ENCODE measurements around the gene SPNS2. TPM values are rescaled to one million over a fixed set of nuclear protein-coding genes. Genes with fewer than 3 reads are reported as not detected.
A peak's percentile ranks its signal among the peaks of the same experiment; 100 is the strongest.

Gene SPNS2
- total RNA-seq, 1 experiment from 2014 or later: 1.6 TPM

DNA sequence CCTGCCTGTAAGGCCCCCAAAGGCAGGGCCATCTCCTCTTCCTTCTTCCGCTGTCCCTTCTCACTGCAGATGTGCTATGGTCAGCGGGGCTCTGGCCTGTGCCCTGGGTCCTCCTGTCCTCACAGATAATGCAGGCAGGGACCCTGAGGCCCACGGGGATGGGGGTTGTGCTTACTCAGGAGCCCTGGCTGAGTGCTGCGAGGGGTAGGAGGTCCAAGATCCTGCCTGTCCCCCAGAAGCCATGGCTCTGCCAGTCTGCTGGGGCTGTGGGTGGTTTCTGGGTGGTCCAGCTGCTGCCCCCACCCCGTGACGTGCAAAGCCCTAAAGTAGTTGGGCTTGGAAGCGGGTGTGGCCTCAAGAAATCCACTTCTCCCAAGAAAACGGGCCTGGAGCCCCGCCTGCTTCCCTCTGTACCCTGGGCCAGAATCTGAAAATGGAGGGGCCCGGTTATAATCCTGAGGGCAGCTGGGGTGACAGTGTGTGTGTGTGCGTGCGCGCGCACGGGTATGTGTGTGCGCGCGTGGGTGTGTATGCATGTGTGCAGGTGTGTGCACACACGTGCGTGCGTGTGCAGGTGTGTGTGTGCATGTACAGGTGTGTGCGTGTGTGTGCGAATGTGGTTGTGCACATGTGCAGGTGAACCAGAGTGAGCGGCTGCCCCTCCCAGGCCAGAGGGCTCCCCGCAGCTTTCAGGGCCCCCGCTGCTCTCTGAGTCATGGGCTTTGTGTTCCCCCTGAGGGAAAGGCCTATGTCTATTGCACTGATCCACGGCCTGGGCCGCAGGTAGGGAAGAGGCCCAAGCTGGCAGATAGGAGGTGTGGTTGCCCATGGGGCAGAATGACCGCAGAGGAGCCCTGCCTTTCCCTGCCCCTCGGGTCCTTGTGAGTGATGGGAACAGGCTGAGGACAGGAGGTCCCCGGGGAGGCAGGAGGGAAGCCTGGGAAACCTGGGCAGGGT lies 13.8 kb downstream of the SPNS2 start (continued):
- TF ChIP-seq, protein P1, sequence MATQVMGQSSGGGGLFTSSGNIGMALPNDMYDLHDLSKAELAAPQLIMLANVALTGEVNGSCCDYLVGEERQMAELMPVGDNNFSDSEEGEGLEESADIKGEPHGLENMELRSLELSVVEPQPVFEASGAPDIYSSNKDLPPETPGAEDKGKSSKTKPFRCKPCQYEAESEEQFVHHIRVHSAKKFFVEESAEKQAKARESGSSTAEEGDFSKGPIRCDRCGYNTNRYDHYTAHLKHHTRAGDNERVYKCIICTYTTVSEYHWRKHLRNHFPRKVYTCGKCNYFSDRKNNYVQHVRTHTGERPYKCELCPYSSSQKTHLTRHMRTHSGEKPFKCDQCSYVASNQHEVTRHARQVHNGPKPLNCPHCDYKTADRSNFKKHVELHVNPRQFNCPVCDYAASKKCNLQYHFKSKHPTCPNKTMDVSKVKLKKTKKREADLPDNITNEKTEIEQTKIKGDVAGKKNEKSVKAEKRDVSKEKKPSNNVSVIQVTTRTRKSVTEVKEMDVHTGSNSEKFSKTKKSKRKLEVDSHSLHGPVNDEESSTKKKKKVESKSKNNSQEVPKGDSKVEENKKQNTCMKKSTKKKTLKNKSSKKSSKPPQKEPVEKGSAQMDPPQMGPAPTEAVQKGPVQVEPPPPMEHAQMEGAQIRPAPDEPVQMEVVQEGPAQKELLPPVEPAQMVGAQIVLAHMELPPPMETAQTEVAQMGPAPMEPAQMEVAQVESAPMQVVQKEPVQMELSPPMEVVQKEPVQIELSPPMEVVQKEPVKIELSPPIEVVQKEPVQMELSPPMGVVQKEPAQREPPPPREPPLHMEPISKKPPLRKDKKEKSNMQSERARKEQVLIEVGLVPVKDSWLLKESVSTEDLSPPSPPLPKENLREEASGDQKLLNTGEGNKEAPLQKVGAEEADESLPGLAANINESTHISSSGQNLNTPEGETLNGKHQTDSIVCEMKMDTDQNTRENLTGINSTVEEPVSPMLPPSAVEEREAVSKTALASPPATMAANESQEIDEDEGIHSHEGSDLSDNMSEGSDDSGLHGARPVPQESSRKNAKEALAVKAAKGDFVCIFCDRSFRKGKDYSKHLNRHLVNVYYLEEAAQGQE (IDR thresholded peaks at IDR 0.05; ENCODE audit: low read depth): no peak
- TF ChIP-seq EZH2 (IDR thresholded peaks at IDR 0.05): no peak
- TF ChIP-seq CBX3 (IDR thresholded peaks at IDR 0.05; ENCODE audit: low read depth): no peak

- no TSS peak for BruUV-seq (replicated peaks)
- 0 out of 2 replicates have a peak overlapping the region, but pooled peaks have one; percentile 30 for H3K9ac ChIP-seq (ENCODE audit: low read length)
- TF ChIP-seq ZNF274 (IDR thresholded peaks at IDR 0.05; ENCODE audit: low read depth, low read length) (no peak), POLR2A (IDR thresholded peaks at IDR 0.05; ENCODE audit: borderline replicate concordance, extremely low read depth, insufficient read depth, insufficient read length) (no peak), ELF1 (IDR thresholded peaks at IDR 0.05; ENCODE audit: borderline replicate concordance, low read depth) (no peak), POLR2AphosphoS5 (IDR thresholded peaks at IDR 0.05; ENCODE audit: low read depth, low read length) (no peak), RAD21 (IDR thresholded peaks at IDR 0.05; ENCODE audit: low read depth) (no peak), CEBPB (IDR thresholded peaks at IDR 0.05; ENCODE audit: low read depth) (no peak), SRF (IDR thresholded peaks at IDR 0.05; ENCODE audit: low read depth) (no peak), TCF7L2 (IDR thresholded peaks at IDR 0.05; ENCODE audit: borderline replicate concordance, extremely low read depth, insufficient read depth, insufficient read length) (no peak), CBX3 (IDR thresholded peaks at IDR 0.05; ENCODE audit: low read depth) (no peak), FOSL1 (IDR thresholded peaks at IDR 0.05; ENCODE audit: low read depth) (no peak), ZFX (IDR thresholded peaks at IDR 0.05) (no peak)
- TF ChIP-seq, protein P2, sequence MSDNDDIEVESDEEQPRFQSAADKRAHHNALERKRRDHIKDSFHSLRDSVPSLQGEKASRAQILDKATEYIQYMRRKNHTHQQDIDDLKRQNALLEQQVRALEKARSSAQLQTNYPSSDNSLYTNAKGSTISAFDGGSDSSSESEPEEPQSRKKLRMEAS (IDR thresholded peaks at IDR 0.05): no peak
- TF ChIP-seq, protein P3, sequence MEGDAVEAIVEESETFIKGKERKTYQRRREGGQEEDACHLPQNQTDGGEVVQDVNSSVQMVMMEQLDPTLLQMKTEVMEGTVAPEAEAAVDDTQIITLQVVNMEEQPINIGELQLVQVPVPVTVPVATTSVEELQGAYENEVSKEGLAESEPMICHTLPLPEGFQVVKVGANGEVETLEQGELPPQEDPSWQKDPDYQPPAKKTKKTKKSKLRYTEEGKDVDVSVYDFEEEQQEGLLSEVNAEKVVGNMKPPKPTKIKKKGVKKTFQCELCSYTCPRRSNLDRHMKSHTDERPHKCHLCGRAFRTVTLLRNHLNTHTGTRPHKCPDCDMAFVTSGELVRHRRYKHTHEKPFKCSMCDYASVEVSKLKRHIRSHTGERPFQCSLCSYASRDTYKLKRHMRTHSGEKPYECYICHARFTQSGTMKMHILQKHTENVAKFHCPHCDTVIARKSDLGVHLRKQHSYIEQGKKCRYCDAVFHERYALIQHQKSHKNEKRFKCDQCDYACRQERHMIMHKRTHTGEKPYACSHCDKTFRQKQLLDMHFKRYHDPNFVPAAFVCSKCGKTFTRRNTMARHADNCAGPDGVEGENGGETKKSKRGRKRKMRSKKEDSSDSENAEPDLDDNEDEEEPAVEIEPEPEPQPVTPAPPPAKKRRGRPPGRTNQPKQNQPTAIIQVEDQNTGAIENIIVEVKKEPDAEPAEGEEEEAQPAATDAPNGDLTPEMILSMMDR (IDR thresholded peaks at IDR 0.05 in 2 of 3, conservative IDR thresholded peaks at IDR 0.05 in 1 of 3; ENCODE audit: borderline replicate concordance in 1 of 3, insufficient read depth in 1 of 3, low read depth in 2 of 3, low read length in 2 of 3): no peak
These were observed 14.7 kb downstream of the SPNS2 start for GRCh38 chr17:4513113-4514032.

More at GRCh38 chr17:4513113-4514032, 14.7 kb downstream of the SPNS2 start:
- Histone ChIP-seq H3K4me2 (ENCODE audit: low read length) (peak overlapping the region; percentile 31), H3K36me3 (ENCODE audit: control insufficient read depth in 1 of 2, insufficient read depth in 2 of 2, low read length in 2 of 2) (no peaks in the 10 kb centered on the region), H3K4me1 (ENCODE audit: control insufficient read depth in 1 of 2, insufficient read depth in 2 of 2, low read length in 2 of 2) (peaks cover 21 to 31% of the 10 kb centered on the region in 2 experiments), H3K79me2 (ENCODE audit: insufficient read depth, low read length) (no peaks in the 10 kb centered on the region), H2AFZ (ENCODE audit: low read depth, low read length, poor library complexity, severe bottlenecking) (no peak overlapping the region), H3K9me3 (ENCODE audit: control insufficient read depth in 1 of 2, insufficient read depth in 1 of 2, low read depth in 1 of 2, low read length in 2 of 2) (no peaks in the 10 kb centered on the region), H3K27me3 (ENCODE audit: insufficient read depth, low read length) (no peaks in the 10 kb centered on the region), H4K20me1 (ENCODE audit: insufficient read depth) (no peaks in the 10 kb centered on the region), H3K27ac (ENCODE audit: low read depth, low read length) (no peak overlapping the region), H3K4me3 (replicated peaks in 1 of 2; ENCODE audit: low read depth in 1 of 2, low read length in 2 of 2) (no peak overlapping the region), H3K9me2 (ENCODE audit: insufficient read depth) (no peaks in the 10 kb centered on the region)
- ChIA-PET CTCF (no interaction called here), POLR2A (no interaction called here), RAD21 (ENCODE audit: low non-redundant PET in 1 of 2, low total read pairs in 2 of 2, uncharacterized antibody in 2 of 2, unreplicated experiment in 2 of 2) (interaction anchor here in 1 of 2 experiments (1.5 kb wide), 1 partner anchor 93 kb away, joined by 4 read pairs; no protein-coding TSS in a partner anchor)
- DNase-seq (ENCODE audit: low read depth, low spot score) (no peak), ATAC-seq (peak; percentile 41; the same call in 1 of the 2 replicates)
- intact Hi-C loops (cut with micrococcal nuclease): no loop called here

Measured in HCT116 (cell line).